Activated CD4-positive, alpha-beta T cell treated with anti-CD3 and anti-CD28 coated beads, Interleukin-2, Interleukin-6, amounts not matched to agents 100 ng/mL and 50 ng/mL, durations not matched to agents 16 hours and 8 hours (primary cell): ENCODE results near the gene PLK5.
"Not testable (repeated sequence)": the region's sequence is repeated elsewhere in the genome, so short reads cannot be mapped to it uniquely, and the experiment has no call there.

Experiments used
- DNase-seq: peaks from one replicate; pipeline ENCODE4 v3.0.0-alpha.2; 2020

PLK5 gene

GRCh38 chr19:1491114-1491848, 32.6 kb upstream of the PLK5 start, which contains the start of gene REEP6:
REEP6 (plus strand) TSS chr19:1491181; CDS start chr19:1491270, 89 bp downstream.
- no peak for DNase-seq

- no peak for DNase-seq
Measured at GRCh38 chr19:1491849-1492170, 32.1 kb upstream of the PLK5 start.

- DNase-seq: no peak
Measured at GRCh38 chr19:1492474-1493006, 31.3 kb upstream of the PLK5 start.

GRCh38 chr19:1494115-1494815, 29.6 kb upstream of the PLK5 start:
- DNase-seq: no peak

- no peak for DNase-seq
Measured at GRCh38 chr19:1495051-1495798, 28.7 kb upstream of the PLK5 start.

- no peak for DNase-seq
Measured at GRCh38 chr19:1495799-1496713, 27.8 kb upstream of the PLK5 start.

GRCh38 chr19:1496714-1497577, 26.9 kb upstream of the PLK5 start:
- DNase-seq: no peak

- DNase-seq: no peak
Measured at GRCh38 chr19:1497578-1498235, 26.2 kb upstream of the PLK5 start.

- not testable (repeated sequence) for DNase-seq
Measured at GRCh38 chr19:1499231-1499630, 24.6 kb upstream of the PLK5 start.

GRCh38 chr19:1501200-1501595, 22.7 kb upstream of the PLK5 start:
- DNase-seq: no peak

GRCh38 chr19:1502433-1503088, 21.3 kb upstream of the PLK5 start:
- no peak for DNase-seq

- peak; percentile 80 for DNase-seq
Measured at GRCh38 chr19:1503089-1503924, 20.6 kb upstream of the PLK5 start.

GRCh38 chr19:1503925-1504773, 19.7 kb upstream of the PLK5 start:
- no peak for DNase-seq

GRCh38 chr19:1505012-1505411, 18.9 kb upstream of the PLK5 start:
- DNase-seq: no peak

GRCh38 chr19:1505991-1506881, 17.6 kb upstream of the PLK5 start:
- DNase-seq: no peak

- DNase-seq: no peak
Measured at GRCh38 chr19:1507192-1507660, 16.7 kb upstream of the PLK5 start.
